GM10266 (cell line): ENCODE data around the gene CCSER1.

ENCODE experiments used
- DNase-seq: peaks from one replicate; pipeline ENCODE4 v3.0.0; 2012; ENCODE audit errors: extremely low spot score
- CTCF ChIP-seq: IDR thresholded peaks from 2 replicates; pipeline ENCODE4 v1.5.1; 2012; ENCODE audit warnings: mild to moderate bottlenecking, low read depth; ENCODE audit not compliant: control insufficient read depth, insufficient read depth; ENCODE audit errors: missing control alignments

The CCSER1 gene

GRCh38 chr4:90922174-90922573, 795.0 kb downstream of the CCSER1 start:
- DNase-seq = no peak
- no peak for TF ChIP-seq CTCF

GRCh38 chr4:90926957-90927356, 799.8 kb downstream of the CCSER1 start:
- TF ChIP-seq CTCF = no peak
- no peak for DNase-seq

- TF ChIP-seq CTCF = no peak
- DNase-seq = no peak
Observed at GRCh38 chr4:90943311-90943710, 816.1 kb downstream of the CCSER1 start.

- no peak for DNase-seq
- TF ChIP-seq CTCF = no peak
Observed at GRCh38 chr4:90946945-90947344, 819.8 kb downstream of the CCSER1 start.

- no peak for TF ChIP-seq CTCF
- no peak for DNase-seq
Observed at GRCh38 chr4:90950385-90950841, 823.2 kb downstream of the CCSER1 start.

GRCh38 chr4:90951037-90951436, 823.8 kb downstream of the CCSER1 start:
- DNase-seq = no peak
- TF ChIP-seq CTCF = no peak

GRCh38 chr4:90958256-90958895, 831.2 kb downstream of the CCSER1 start:
- TF ChIP-seq CTCF = no peak
- DNase-seq = no peak
